GM19324 (cell line): Measurements from ENCODE around the gene CREB3.

Source experiments
- ATAC-seq: cut with Tn5 transposase; IDR thresholded peaks from one replicate; pipeline ENCODE4 v1.9.1; 2021; ENCODE audit warnings: mild to moderate bottlenecking, moderate library complexity; ENCODE audit not compliant: unreplicated experiment, low FRiP score

The CREB3 gene

GRCh38 chr9:35723426-35723825 lies 9.0 kb upstream of the CREB3 start:
- ATAC-seq: no peak

GRCh38 chr9:35723908-35724307 lies 8.6 kb upstream of the CREB3 start:
- no peak for ATAC-seq

- no peak for ATAC-seq
Observed at GRCh38 chr9:35725362-35725761, 7.1 kb upstream of the CREB3 start.

- no peak for ATAC-seq
Observed at GRCh38 chr9:35726931-35727330, 5.5 kb upstream of the CREB3 start.

GRCh38 chr9:35727676-35728040 lies 4.8 kb upstream of the CREB3 start:
- no peak for ATAC-seq

GRCh38 chr9:35728041-35728971 lies 4.2 kb upstream of the CREB3 start:
- ATAC-seq: no peak

- ATAC-seq: no peak
Observed at GRCh38 chr9:35729101-35729500, 3.4 kb upstream of the CREB3 start.

GRCh38 chr9:35729700-35730485 lies 2.6 kb upstream of the CREB3 start:
- no peak for ATAC-seq

- ATAC-seq: no peak
Observed at GRCh38 chr9:35730486-35730854, 2.0 kb upstream of the CREB3 start.

GRCh38 chr9:35731415-35732184 lies 866 bp upstream of the CREB3 start:
- ATAC-seq: no peak

GRCh38 chr9:35732800-35733541 lies 505 bp downstream of the CREB3 start:
- ATAC-seq: peak; percentile 1

GRCh38 chr9:35734096-35734495 lies 1.6 kb downstream of the CREB3 start:
- ATAC-seq: no peak

GRCh38 chr9:35736201-35736633 lies 3.8 kb downstream of the CREB3 start:
- no peak for ATAC-seq

- ATAC-seq: no peak
Observed at GRCh38 chr9:35737143-35737542, 4.7 kb downstream of the CREB3 start.

- ATAC-seq: no peak
Observed at GRCh38 chr9:35738186-35738585, 5.7 kb downstream of the CREB3 start.

- no peak for ATAC-seq
Observed at GRCh38 chr9:35738924-35739323, 6.5 kb downstream of the CREB3 start.

- ATAC-seq: no peak
Observed at GRCh38 chr9:35740243-35740642, 7.8 kb downstream of the CREB3 start.

- ATAC-seq: no peak
Observed at GRCh38 chr9:35741740-35742139, 9.3 kb downstream of the CREB3 start.

- no peak for ATAC-seq
Observed at GRCh38 chr9:35743452-35743851, 11.0 kb downstream of the CREB3 start.

- no peak for ATAC-seq
Observed at GRCh38 chr9:35743880-35744518, 11.5 kb downstream of the CREB3 start.
